NCI-H187 (cell line): ENCODE results near the gene COBL.

Experiments
- DNase-seq, 2 experiments: peaks; one replicate each; lab custom pipeline; 2025; lab: John Stamatoyannopoulos, UW

The COBL gene

GRCh38 chr7:51043461-51043860 lies 273.1 kb downstream of the COBL start:
- DNase-seq: no peak

- no peak for DNase-seq
Measured at GRCh38 chr7:51040787-51041186, 275.8 kb downstream of the COBL start.

GRCh38 chr7:51038573-51038972 lies 278.0 kb downstream of the COBL start:
- DNase-seq: no peak

GRCh38 chr7:51035716-51036115 lies 280.9 kb downstream of the COBL start:
- DNase-seq: no peak

GRCh38 chr7:51034521-51035264 lies 281.9 kb downstream of the COBL start:
- DNase-seq: no peak

- DNase-seq: no peak
Measured at GRCh38 chr7:51033727-51034520, 282.7 kb downstream of the COBL start.

GRCh38 chr7:51031791-51032515 lies 284.7 kb downstream of the COBL start:
- no peak for DNase-seq

GRCh38 chr7:51031216-51031615 lies 285.4 kb downstream of the COBL start:
- no peak for DNase-seq

- DNase-seq: no peak
Measured at GRCh38 chr7:51029701-51030191, 286.9 kb downstream of the COBL start.

GRCh38 chr7:51029131-51029530 lies 287.5 kb downstream of the COBL start:
- no peak for DNase-seq

- no peak for DNase-seq
Measured at GRCh38 chr7:51027935-51028830, 288.4 kb downstream of the COBL start.

- DNase-seq: no peak
Measured at GRCh38 chr7:51027106-51027934, 289.3 kb downstream of the COBL start.

GRCh38 chr7:51026341-51026740 lies 290.3 kb downstream of the COBL start:
- no peak for DNase-seq

- no peak for DNase-seq
Measured at GRCh38 chr7:51025668-51026067, 290.9 kb downstream of the COBL start.

GRCh38 chr7:51024867-51025266 lies 291.7 kb downstream of the COBL start:
- no peak for DNase-seq

- no peak for DNase-seq
Measured at GRCh38 chr7:51023547-51023946, 293.1 kb downstream of the COBL start.

GRCh38 chr7:51022821-51023220 lies 293.8 kb downstream of the COBL start:
- DNase-seq: no peak

- no peak for DNase-seq
Measured at GRCh38 chr7:51021906-51022570, 294.6 kb downstream of the COBL start.

GRCh38 chr7:51020944-51021343 lies 295.7 kb downstream of the COBL start:
- no peak for DNase-seq
